ENCODE data around the gene FSIP2.

GRCh38 chr2:185736210-185736609 is 2.4 kb upstream of the FSIP2 start:
- TF ChIP-seq ESRRA (CRISPR knock-in tag; IDR thresholded peaks at IDR 0.05; ENCODE audit: borderline replicate concordance) (no peak), PRDM15 (CRISPR knock-in tag; IDR thresholded peaks at IDR 0.05) (no peak), CTCF (IDR thresholded peaks at IDR 0.05) (no peak), SMAD3 (CRISPR knock-in tag; IDR thresholded peaks at IDR 0.05; ENCODE audit: borderline replicate concordance) (no peak), IRF2 (CRISPR knock-in tag; IDR thresholded peaks at IDR 0.05; ENCODE audit: borderline replicate concordance, low read depth) (no peak)
